Activated T-cell treated with anti-CD3 and anti-CD28 coated beads for 24 hours (primary cell): ENCODE data around the gene MTMR1.

Source experiments
- DNase-seq: peaks from one replicate; pipeline ENCODE4 v3.0.0-alpha.2; 2020; ENCODE audit warnings: low read depth

The MTMR1 gene

DNA sequence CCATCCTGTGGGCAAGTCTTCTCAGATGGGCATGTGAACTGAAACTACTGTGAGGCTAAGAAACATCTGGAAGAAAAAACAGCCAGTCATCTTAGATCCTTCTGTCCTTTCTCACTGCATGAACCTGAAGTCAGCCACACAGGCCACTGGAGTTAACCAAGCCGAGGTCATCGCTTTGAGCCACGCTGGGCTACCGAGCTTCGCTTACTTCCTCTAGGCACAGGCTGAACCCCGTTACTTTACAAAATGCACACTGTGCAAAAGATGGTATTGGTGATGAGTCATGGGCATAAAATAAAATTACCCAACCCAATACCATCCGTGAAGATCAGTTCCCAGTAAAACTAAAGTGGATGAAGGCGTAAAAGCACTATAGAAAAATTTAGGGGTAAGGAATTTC, 86.2 kb downstream of the MTMR1 start:
- no peak for DNase-seq

- DNase-seq: no peak
Measured at GRCh38 chrX:150781677-150782076, 88.5 kb downstream of the MTMR1 start.

- DNase-seq: no peak
Measured at GRCh38 chrX:150790021-150790420, 96.8 kb downstream of the MTMR1 start.

DNA sequence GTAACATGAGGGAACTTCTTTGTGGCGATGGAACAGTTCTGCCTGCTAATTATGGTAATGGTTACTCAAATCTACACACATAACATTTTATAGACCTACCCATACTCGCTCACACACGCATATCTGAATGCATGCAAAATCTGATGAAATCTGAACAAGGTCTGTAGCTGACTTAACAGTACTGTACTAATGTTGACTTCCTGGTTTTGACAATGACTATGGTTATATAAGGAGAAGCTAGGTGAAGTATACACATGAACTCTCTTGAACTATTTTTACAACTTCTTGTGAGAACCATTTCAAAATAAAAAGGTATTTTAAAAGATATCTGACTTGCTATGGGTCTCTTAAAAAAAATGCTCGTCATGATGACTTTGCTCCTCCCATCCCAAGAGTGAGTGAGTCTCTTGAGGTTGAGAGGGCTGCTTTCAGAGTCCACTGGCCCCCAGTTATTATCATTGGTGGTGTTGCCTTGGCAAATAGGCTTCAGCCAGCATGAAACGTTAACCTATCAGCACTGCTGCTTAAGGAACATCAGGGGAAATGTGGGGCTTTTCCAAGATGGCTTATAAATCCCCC, 99.8 kb downstream of the MTMR1 start:
- no peak for DNase-seq

GRCh38 chrX:150805736-150806135, 112.5 kb downstream of the MTMR1 start:
- DNase-seq: no peak

GRCh38 chrX:150806827-150807226, 113.6 kb downstream of the MTMR1 start:
- no peak for DNase-seq

GRCh38 chrX:150813922-150814321, 120.7 kb downstream of the MTMR1 start:
- DNase-seq: no peak
